Measurements from ENCODE around the gene ANTKMT.

GRCh38 chr16:702341-702740 is 18.6 kb upstream of the ANTKMT start:
- TF ChIP-seq EP300 (IDR thresholded peaks at IDR 0.05) (no peak), POLR2AphosphoS5 (IDR thresholded peaks at IDR 0.05) (no peak)
